ENCODE data around the gene SKAP2.

DNA sequence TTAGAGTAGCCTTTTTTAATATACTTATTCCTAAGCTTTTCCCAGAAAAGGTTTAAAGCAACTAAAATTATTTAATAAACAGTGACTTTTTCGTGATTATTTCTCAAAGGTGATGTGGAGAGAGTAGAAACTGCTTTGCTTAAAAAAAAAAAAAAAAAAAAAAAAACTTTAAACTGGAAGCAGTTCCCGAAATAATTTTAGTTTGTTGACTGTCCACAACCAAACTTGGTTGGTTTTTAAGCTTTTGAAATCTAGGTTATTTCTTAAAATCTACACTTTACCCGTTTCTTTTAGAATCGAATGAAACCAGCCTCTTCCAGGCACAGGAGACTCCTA lies 7.3 kb downstream of the SKAP2 start:
- TF ChIP-seq POLR2A (IDR thresholded peaks at IDR 0.05): no peak
- TF ChIP-seq, protein P1, sequence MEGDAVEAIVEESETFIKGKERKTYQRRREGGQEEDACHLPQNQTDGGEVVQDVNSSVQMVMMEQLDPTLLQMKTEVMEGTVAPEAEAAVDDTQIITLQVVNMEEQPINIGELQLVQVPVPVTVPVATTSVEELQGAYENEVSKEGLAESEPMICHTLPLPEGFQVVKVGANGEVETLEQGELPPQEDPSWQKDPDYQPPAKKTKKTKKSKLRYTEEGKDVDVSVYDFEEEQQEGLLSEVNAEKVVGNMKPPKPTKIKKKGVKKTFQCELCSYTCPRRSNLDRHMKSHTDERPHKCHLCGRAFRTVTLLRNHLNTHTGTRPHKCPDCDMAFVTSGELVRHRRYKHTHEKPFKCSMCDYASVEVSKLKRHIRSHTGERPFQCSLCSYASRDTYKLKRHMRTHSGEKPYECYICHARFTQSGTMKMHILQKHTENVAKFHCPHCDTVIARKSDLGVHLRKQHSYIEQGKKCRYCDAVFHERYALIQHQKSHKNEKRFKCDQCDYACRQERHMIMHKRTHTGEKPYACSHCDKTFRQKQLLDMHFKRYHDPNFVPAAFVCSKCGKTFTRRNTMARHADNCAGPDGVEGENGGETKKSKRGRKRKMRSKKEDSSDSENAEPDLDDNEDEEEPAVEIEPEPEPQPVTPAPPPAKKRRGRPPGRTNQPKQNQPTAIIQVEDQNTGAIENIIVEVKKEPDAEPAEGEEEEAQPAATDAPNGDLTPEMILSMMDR (IDR thresholded peaks at IDR 0.05): no peak

All from adrenal gland (tissue), 5 donors.